HFF-Myc (cell line): ENCODE results near the gene BLNK.
"Not testable (repeated sequence)": the region's sequence is repeated elsewhere in the genome, so short reads cannot be mapped to it uniquely, and the experiment has no call there.

Experiments used
- DNase-seq: peaks from one replicate; pipeline ENCODE4 v3.0.0-alpha.2; 2011; ENCODE audit warnings: low read depth; ENCODE audit errors: extremely low read depth
- H3K4me3 ChIP-seq: replicated peaks from 2 replicates; pipeline ENCODE4 v1.5.1; 2011; ENCODE audit warnings: low read depth, mild to moderate bottlenecking, control low read depth, low read length
- CTCF ChIP-seq: IDR thresholded peaks from 2 replicates; pipeline ENCODE4 v1.5.1; 2012; ENCODE audit warnings: mild to moderate bottlenecking, low read depth, low read length, control low read depth; ENCODE audit errors: missing control alignments

BLNK gene

GRCh38 chr10:96201525-96201924, 69.8 kb downstream of the BLNK start:
- no peak overlapping the region for H3K4me3 ChIP-seq
- DNase-seq = no peak
- TF ChIP-seq CTCF = no peak

DNA sequence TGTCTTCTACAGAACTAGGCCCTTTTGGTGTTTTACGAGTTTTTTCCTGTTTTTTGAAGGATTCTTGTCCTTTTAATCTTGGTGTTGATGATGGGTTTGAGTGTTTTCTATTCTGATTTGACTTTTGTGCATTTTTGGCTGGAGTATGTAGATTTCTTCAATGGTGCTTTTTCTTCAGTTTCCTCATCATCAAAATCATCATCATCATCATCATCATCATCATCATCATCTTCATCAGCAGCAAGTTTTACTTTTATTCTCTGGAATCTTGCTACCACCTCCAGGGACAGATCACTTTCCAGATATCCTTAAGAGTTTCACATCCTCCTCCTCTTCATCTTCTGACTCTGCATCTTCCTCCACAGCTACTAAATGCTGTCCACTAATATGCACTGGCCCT, 81.9 kb downstream of the BLNK start:
- not testable (repeated sequence) for H3K4me3 ChIP-seq, DNase-seq

DNA sequence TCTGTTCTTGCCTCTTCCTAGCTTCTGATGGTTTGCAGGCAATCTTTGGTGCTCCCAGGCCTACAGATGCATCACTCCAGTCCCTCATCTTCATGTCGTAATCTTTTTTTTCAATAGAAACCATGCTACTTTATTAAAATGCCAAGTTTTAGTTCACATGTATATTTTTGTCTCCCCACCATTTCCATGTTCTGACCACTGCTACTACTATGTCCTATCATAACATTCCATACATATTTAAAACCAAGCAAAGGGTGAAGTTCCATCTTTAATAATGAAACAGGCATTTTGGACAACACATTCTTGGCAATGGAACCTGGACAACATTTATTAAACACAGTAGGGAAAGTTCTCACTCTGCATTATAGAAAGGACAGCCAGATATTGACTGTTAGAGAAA, 82.5 kb downstream of the BLNK start:
- no peak for DNase-seq
- no peak for TF ChIP-seq CTCF

DNA sequence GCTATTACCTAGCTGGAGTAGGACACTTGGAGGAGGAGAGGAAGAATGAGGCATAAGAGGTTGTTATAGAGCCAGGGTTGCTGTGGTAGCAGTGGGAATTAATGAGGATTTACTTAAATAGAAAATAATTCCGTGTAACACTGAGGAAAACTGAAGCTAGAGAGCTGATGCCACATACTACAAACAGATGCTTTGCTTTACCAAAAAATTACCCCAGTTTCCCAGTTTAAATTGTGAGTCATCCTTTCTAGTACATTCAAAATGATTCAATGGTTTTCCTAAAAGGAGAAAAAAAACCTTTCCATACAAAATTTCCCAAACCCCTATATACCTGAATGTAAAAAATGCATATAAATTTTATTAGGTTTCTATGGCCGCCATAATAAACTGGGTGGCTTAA, 82.9 kb downstream of the BLNK start:
- TF ChIP-seq CTCF = no peak
- no peak for DNase-seq
- H3K4me3 ChIP-seq = no peak overlapping the region

More for the DNA sequence above, 82.5 kb downstream of the BLNK start:
- no peak overlapping the region for H3K4me3 ChIP-seq

DNA sequence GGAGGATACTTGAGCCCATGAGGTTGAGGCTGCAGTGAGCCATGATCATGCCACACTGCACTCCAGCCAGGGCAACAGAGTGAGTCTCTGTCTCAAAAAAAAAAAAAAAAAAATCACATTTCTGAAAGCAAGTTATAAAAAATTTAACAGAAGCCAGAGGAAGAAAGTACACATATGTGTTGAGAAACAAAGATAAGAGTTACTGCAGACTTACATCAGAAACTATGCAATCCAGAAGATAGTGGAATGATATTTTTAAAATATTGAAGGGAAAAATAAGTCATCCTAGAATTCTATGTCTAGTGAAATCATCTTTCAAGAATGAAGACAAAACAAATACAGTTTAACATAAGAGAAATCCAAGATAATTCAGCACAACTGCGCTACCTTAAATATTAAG, 94.4 kb downstream of the BLNK start:
- DNase-seq = no peak
- H3K4me3 ChIP-seq = no peak overlapping the region
- no peak for TF ChIP-seq CTCF

- no peak for DNase-seq
- H3K4me3 ChIP-seq = no peak overlapping the region
- no peak for TF ChIP-seq CTCF
Measured at GRCh38 chr10:96172666-96173065, 98.7 kb downstream of the BLNK start.

DNA sequence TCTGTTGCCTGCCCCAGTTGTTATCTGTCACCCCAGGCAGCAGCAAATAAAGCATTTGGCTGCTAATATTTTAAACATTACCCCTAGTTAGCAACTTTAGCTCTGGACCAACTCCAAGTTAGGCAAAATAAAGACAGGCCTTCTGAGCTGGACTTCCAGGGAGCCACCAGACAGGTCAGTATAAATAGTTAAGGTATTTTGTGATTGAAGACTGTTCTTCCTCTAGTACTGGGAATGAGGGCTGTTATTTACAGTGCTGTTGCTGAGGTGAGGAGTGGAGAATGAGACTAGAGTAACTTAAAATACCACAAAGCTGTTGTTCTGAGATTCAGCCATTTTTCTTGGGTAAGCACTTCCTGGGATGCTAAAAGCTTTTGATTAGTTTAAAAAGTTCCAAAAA, 101.1 kb downstream of the BLNK start:
- no peak for DNase-seq
- TF ChIP-seq CTCF = no peak

More for the DNA sequence above, 101.1 kb downstream of the BLNK start:
- no peak overlapping the region for H3K4me3 ChIP-seq
